SKM-1 treated with dmso at 0.1 percent for 144 hours (cell line): ENCODE measurements around the gene NET1.

Experiments
- DNase-seq: peaks from one replicate; lab custom pipeline; 2025; ENCODE audit not compliant: unreplicated experiment; lab: John Stamatoyannopoulos, UW

NET1 gene

DNA sequence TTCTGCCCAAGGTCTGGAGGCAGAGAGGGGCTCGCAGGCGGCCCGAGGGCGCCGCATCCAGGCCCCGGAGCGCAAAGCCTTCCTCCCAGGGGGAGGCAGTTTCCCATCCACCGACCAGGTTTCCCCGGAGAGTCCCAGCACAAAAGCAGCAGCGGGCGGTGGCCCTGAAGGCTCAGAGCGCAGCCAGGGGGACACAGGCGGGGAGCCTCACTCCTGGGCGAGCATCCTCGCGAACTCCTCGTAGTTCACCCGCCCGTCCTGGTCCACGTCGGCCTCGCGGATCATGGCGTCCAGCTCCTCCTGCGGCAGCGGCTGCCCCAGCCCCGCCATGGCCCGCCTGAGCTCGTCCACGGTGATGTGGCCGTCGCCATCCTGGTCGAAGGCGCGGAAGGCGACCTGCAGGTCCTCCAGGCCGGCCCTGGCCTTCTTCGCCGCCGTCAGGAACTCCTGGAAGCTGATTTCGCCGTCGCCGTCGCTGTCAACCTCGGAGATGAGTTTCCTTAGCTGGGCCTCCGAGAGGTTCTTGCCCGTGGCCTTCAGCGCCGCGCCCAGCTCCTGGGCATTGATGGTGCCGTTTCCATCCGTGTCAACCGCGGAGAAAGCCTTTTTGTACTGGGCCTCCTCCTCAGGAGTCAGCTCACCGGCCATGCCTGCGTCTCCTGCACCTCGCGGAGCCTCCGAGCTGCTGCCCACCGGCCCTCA, 86.6 kb downstream of the NET1 start:
- no peak for DNase-seq

DNA sequence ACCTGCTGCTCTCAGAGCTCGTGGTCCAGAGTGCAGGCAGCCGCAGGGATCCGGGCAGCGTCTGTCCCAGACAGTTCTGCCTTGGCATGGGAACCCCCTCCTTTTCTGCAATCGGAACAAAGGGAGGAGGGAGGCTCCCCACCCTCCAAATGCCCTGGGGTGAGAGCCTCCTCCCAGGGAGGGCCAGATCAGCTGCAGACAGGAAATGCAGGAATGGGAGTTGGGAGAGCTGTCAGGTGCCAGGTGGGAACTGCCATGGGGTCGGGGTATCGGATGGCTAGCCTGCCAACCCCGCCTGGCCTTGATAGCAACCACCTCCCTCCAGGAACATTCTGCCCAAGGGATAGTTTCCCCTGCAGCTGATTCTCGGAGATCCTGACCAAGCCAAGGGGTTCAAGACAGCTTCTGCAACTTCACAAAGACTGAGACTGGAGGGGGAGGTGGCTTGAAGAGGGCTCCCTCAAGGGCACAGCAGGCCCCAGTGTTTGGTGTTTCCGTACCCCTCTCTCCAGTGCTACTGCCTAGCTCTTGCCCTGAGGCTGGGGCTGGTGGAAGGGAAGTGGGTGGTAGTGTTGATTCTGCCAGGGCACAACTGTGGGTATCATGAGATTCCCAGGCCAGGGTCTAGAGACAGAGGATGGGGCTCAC, 87.3 kb downstream of the NET1 start, which contains the start of gene CALML5:
TSS of gene CALML5 (minus strand) at position 78 of the 648 bp plus-strand sequence. CDS start 132 bp downstream, outside the sequence.
- no peak for DNase-seq

DNA sequence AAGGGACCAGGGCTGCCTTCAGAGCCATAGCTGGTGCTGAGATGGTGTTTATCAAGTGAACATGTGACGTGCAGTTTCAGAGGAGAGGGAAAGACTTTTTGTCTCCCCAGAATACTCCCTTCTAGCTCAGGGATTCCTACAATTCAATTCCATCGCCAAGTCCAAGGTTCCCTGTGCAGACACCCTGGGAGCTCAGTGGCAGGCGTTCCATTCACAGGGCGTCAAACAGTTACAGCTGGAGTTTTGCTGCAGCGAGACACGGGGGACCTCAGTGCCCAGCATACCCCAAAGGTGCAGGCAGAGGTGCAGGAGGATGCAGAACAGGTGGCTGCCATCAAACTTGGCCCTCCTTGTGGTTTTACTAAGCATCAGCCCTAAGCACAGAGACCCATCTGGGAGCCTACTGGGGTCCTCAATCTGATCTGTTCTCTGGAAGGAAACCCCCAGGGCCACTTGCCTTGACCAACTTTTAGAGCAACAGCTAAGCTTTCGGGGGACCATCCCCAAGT, 87.9 kb downstream of the NET1 start:
- no peak for DNase-seq

DNA sequence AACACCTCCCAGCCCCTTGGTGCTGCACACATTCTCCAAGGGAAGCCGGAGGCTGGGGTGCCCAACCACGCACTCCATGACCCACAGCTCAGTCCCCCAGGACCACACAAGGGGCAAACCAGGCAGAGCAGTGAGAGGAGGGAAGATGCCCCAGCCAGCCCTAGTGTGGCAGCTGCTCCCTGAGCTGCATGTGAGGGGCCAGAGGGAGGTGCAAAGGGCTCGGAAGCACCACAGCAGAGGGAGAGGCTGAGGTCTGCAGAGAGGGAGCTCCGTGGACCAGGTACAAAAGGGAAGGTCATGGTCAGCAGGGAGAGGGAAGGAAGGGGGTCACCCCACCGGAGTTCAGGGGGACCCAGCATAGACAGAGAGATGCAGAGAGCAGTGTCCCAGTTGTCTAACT, 88.6 kb downstream of the NET1 start:
- DNase-seq: no peak

DNA sequence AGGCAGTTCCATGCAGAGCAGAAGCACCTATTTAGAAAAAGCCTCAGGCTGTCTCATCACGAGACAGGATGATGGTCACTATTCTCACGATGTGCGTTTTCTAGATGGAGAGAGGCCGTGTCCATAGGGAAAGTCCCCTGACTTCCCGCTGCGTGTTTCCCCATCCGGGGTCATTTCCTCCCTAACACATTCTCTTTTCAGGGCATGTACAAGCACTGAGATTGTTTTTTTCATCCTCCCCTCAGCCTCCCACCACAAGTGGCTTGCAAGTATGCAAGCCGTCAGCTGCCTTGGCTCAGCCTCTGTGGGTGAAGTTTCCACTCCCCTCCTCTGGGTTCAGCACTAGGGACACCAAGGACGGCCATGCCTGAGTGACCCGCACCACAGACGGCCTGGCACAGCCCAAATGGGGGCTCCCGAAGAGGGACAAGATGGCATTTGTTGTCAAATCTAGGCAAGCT, 89.7 kb downstream of the NET1 start:
- DNase-seq: no peak

DNA sequence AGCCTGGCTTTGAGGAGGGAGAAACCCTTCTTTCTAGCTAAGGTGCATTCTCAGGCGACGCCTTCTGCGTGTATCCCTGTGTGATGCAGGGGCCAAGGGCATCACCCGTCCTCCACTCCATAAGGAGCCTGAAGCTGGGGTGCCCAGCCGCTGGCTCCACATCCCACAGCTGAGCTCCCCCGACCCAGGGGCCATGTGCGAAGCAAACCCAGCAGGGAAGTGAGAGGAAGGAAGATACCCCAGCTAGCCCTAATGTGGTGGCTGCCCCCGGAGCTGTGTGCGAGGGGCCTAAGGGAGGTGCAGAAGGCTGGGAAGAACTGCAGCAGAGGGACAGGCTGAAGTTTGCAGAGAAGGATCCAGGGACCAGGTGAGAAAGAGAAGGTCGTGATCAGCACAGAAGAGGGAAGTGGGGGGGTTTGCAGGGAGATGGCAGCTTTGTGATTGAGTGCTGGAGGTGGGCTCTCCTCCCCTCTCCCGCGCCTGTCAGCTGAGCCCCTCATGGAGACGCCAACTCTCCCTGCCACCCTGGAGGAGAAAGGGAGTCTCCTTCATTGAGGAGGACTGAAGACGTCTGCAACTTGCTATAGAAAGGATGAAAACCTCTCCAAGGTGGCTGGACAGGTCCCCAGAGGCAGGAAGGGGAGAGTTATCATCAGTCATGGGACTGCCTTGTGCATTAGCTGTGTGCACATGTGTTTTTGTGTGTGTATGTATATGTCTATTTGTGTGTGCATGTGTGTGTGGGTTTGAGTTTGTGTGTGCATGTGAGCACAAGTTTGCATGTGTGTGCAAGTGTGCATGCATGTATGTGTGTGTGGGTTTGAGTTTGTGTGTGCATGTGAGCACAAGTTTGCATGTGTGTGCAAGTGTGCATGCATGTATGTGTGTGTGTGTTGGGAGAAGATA, 90.5 kb downstream of the NET1 start:
- DNase-seq: no peak

DNA sequence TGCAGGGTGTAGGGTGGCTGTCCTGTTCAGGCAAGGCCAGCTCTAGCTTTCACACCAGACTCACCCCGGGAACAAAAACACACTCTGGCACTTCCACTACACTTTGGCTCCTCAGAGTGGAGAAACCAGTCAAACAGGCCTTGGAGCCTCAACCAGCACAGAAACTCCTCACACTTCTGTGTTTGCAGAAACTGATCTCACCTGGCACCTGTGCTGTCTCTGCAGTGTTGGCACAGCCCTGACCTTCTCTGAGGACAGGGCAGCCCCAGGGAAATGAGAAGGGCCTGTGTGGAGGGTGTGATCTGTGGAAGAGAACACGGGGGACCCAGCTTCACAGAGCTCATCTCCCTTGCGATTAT, 91.1 kb downstream of the NET1 start:
- DNase-seq: no peak

DNA sequence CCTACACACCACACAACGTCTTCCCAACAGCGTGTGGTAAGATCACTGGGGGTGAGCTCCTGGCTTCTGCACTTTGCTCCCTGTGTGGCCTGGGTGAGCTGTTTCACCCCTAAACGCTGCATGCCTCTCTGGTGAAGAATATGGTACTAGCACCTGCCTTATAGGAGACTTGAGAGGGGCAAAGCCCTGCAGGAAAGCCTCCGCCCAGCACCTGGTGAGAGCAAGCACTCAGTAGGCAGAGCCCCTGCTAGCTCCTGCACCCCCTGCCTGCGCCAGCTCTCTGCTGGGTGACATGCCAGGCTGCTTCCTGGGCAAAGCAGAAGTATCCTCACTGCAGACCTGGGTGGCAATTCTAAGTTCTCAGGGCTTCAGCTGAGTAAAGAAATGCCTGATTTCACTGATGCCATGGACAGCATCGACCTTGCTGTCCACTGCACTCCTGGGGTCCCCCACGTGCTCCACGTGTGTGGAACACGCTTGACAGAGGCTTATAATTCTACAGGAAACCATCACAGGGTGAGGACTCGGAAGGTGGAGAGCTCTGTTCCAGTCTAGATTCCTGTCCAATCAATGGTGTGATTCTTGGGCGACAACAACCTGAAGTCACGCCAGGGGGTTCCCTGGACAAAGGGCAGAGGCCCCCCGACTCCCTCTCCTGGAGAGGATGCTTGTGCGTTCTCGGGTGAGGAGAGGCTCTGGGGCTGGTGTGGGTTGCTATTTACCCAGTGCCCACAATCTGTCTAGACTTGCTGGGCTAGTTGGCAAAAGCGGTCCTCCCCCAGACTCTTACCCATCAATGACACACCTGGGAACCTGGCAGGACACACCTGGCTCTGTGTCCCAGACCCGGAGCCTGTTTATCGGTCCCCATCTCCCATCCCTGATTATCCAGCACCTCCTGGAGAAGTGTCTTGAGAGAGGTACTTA, 92.1 kb downstream of the NET1 start:
- DNase-seq: no peak

DNA sequence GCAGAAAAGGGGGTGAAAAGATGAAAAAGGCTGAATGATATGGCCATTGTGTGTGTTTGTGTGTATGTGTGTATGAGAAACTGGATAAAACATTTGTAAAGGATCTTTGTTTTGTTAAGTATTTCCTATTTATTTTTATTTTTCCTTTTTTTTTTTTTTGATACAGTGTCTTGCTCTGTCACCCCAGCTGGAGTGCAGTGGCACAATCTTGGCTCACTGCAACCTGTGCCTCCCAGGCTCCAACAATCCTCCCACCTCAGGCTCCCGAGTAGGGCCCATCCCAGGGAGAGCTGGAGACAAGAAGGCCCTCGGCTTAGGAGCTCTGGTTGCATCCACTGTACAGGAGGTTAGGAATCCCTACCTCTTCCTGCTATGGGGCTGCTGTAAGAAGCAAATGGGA, 93.9 kb downstream of the NET1 start:
- DNase-seq: no peak

DNA sequence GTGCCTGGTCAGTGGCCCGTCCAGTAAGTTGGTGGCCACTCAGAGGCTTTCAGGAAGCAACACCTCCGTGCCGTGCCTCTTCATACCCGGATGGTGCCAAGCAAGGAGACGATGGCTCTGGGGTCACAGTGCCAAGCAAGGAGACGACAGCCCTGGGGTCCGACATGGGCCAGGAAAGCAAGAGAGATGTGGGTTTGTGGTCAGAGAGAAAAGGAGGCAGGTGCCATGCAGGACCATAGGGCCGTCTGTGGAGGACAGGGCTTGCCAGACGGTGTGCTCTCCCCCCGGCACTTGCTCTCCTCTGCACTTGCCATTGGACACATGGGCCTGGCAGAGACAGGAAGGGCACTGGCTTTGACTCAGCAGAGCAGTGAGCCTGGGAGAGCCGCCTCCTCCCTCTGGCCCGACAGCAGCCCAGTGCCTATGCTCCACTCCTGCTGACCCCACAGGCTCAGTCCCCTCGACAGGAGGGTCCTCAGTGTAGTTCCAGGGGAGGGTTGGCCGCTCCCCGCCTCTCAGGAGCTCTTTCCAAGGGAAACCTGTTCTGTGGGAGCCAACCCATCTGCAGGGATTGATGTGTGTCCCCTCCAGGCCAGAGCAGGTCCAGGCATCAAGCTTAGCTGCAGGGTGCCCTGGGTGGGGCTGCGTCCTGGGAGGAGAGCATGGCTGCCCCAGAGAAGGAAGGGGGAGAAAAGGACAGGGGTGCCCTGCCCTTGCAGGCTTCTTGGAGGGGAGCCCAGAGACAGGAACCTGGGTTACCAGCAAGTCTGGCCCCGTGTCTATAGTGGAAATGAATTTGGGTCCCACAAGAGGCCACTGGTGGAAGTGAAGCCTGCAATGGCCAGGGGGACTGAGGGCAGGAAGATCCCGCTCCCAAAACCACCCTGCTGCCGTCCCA, 94.6 kb downstream of the NET1 start:
- no peak for DNase-seq

DNA sequence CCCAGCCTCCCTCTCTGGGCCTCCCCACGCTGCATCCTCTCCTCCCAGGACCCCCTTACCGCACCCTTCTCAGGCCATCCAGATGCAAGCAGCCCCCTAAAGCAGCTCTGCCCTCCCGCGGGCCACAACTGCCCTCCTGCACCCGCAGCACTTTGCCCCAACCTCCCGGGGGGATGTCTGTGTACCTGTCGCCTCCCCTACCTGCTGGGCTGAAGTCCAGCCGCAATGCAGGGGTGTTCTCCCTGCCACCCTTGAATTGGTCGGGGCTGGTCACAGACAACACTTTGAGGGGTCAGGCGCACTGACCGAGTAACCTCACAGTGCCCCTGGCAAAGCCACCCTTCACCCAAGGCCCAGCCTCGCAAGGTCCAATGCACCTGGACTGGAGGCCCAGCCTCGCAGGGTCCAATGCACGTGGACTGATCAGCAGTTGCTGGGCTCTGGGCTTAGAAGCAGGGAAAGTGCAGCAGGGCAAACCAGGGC, 95.3 kb downstream of the NET1 start:
- DNase-seq: no peak

DNA sequence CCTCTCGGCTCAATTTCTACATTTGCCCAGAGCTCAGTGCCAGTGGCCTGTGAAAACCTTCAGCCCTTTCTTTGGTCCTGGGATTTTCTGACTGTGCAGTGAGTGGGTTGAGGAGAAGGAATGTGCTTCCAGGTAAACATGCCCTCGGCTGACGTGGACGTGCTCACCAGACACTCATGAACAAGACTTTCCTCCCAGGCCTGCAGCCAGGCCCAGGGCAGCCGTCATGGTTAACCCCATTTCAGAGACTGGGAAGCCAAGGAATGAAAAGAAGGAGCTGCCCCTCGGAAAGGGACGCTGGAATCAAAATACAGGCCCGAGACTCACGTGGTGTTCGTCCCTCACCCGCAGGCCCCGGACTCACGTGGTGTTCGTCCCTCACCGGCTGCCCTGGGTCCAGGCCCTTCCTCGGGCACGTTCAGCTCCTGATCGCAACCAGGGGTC, 95.8 kb downstream of the NET1 start:
- DNase-seq: no peak
